Fibroblast of the aortic adventitia (primary cell): Measurements from ENCODE around the gene HCAR2. TPM values are rescaled to one million over a fixed set of nuclear protein-coding genes. Genes with fewer than 3 reads are reported as not detected.
"Not testable (repeated sequence)": the region's sequence is repeated elsewhere in the genome, so short reads cannot be mapped to it uniquely, and the experiment has no call there.

ENCODE experiments used
- DNase-seq: peaks from one replicate; pipeline ENCODE4 v3.0.0-alpha.2; 2010; ENCODE audit warnings: low read depth
- H3K4me3 ChIP-seq: 2 replicates; pipeline ENCODE4 v1.5.1; 2011; ENCODE audit warnings: low read depth, mild to moderate bottlenecking, control low read depth, low read length, moderate library complexity
- CTCF ChIP-seq: IDR thresholded peaks from 2 replicates; pipeline ENCODE4 v1.5.1; 2011; ENCODE audit warnings: mild to moderate bottlenecking, low read length, control low read depth, inconsistent platforms; ENCODE audit not compliant: insufficient read depth
- total RNA-seq: library from RNA; depleted of rRNA; stranded (reverse); fragments of >200 nt; gene quantifications from 2 replicates; pipeline ENCODE4 v1.2.3, GENCODE V29; 2012; ENCODE audit warnings: low replicate concordance

The HCAR2 gene
- total RNA-seq, 1 donor: not detected

GRCh38 chr12:122681814-122682213, 21.3 kb downstream of the HCAR2 start:
- no peak overlapping the region for H3K4me3 ChIP-seq
- peak; percentile 34 for DNase-seq
- no peak for TF ChIP-seq CTCF

GRCh38 chr12:122680989-122681388, 22.2 kb downstream of the HCAR2 start:
- not testable (repeated sequence) for DNase-seq, H3K4me3 ChIP-seq

- not testable (repeated sequence) for H3K4me3 ChIP-seq, DNase-seq
Measured at GRCh38 chr12:122676781-122677180, 26.4 kb downstream of the HCAR2 start.

GRCh38 chr12:122676015-122676414, 27.1 kb downstream of the HCAR2 start:
- not testable (repeated sequence) for H3K4me3 ChIP-seq, DNase-seq

- no peak for TF ChIP-seq CTCF
- no peak for DNase-seq
- H3K4me3 ChIP-seq: no peak overlapping the region
Measured at GRCh38 chr12:122672515-122672914, 30.6 kb downstream of the HCAR2 start.

- no peak overlapping the region for H3K4me3 ChIP-seq
- TF ChIP-seq CTCF: no peak
- peak; percentile 64 for DNase-seq
Measured at GRCh38 chr12:122669397-122670070, 33.6 kb downstream of the HCAR2 start.

GRCh38 chr12:122668268-122668667, 34.9 kb downstream of the HCAR2 start:
- DNase-seq: no peak
- no peak for TF ChIP-seq CTCF
- H3K4me3 ChIP-seq: no peak overlapping the region

GRCh38 chr12:122665759-122666158, 37.4 kb downstream of the HCAR2 start:
- TF ChIP-seq CTCF: no peak
- no peak for DNase-seq
- no peak overlapping the region for H3K4me3 ChIP-seq
